Left lung (tissue), 10 donors: ENCODE measurements around the gene ECE1. TPM values are rescaled to one million over a fixed set of nuclear protein-coding genes. Genes with fewer than 3 reads are reported as not detected.
A peak's percentile ranks its signal among the peaks of the same experiment; 100 is the strongest.

Experiments
- ATAC-seq: fragments of 200-7000 bp; cut with Tn5 transposase; one replicate; pipeline ENCODE4 v1.9.1; 2020; ENCODE audit warnings: moderate library complexity
- DNase-seq, 4 donors: peaks; one replicate each; pipeline ENCODE4 v3.0.0-alpha.2; 2013 to 2020
- H3K27ac ChIP-seq, 2 donors: fragments of 200-600 bp; sonication (generic) in 1 of 2; one replicate each; pipeline versions ENCODE4 v1.5.0 to v1.8.0; 2020 to 2021
- H3K27me3 ChIP-seq, 2 donors: fragments of 200-600 bp; sonication (generic) in 1 of 2; one replicate each; pipeline versions ENCODE4 v1.5.0 to v1.8.0; 2020 to 2021
- H3K36me3 ChIP-seq, 2 donors: fragments of 200-600 bp; sonication (generic) in 1 of 2; one replicate each; pipeline versions ENCODE4 v1.5.0 to v1.8.0; 2020 to 2021
- H3K4me1 ChIP-seq, 2 donors: fragments of 200-600 bp; one replicate each; pipeline ENCODE4 v1.8.0; 2021
- H3K4me3 ChIP-seq, 2 donors: fragments of 200-600 bp; sonication (generic) in 1 of 2; one replicate each; pipeline versions ENCODE4 v1.5.0 to v1.8.0; 2020 to 2021; ENCODE audit warnings: mild to moderate bottlenecking in 1 of 2
- H3K9me3 ChIP-seq, 2 donors: fragments of 200-600 bp; sonication (generic) in 1 of 2; one replicate each; pipeline versions ENCODE4 v1.5.0 to v1.8.0; 2020 to 2021
- CTCF ChIP-seq, 2 donors: fragments of 200-600 bp; sonication (generic) in 1 of 2; IDR thresholded peaks; one replicate each; pipeline versions ENCODE4 v1.5.0 to v1.8.0; 2021; ENCODE audit warnings: antibody characterized with exemption in 2 of 2
- intact Hi-C, 2 donors: fragments of 100-400 bp; cut with DNase I; formaldehyde crosslinking; loops; one replicate each; pipeline versions ENCODE4 v1.11.2 to v1.14.2; 2022
- polyA plus RNA-seq, 6 donors: library from polyadenylated mRNA; unstranded; fragments of 120-200 nt; gene quantifications; one replicate each; pipeline ENCODE4 v1.2.1, GENCODE V29; 2013; ENCODE audit not compliant: insufficient read length in 6 of 6
- total RNA-seq, 2 donors: library from RNA; stranded (reverse); fragmentation: NEBNext Ultra II Directional; extraction: Animal tissue kit (Norgen Biotek cat#: 25700); gene quantifications; one replicate each; pipeline ENCODE4 v1.2.1, GENCODE V29; 2021
- donor health status: DM: no; HTN: yes; CAD: no.
- donor health status: DM: no; HTN: no; CAD: no.

ECE1 gene
- total and polyA plus RNA-seq, 8 donors = 76.7 to 107 (median 83.3) TPM

DNA sequence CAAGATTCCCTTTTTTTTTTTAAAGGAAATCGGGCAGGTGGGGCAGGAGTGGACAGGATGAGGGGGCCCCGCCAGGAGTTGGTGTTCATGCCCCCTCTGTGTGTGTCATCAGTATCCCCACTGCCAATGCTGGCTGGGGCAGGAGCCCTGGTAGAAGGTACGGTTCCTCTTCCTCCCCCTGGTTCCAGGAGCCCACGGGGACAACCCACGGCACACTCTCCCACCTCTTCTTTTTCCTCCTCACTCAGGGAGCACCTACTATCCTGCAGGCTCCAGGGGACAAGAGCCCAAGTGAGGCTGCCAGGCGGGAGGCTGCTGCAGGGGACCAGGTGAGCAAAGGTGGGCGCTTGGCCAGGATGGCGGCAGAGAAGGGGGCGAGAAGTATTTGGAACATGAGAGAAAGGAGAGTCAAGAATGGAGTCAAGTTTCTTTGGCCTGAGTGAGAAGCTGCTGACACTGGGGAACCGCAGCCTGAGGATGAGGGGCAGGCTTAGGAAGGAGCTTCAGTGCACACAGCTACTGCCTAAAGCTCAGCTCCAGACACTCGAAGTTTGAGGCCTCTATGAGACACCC, 26.5 kb downstream of the ECE1 start:
- DNase-seq (no peak), ATAC-seq (no peak)
- Histone ChIP-seq H3K36me3 (peaks cover 0 to 51% of the 10 kb centered on the region in 2 donors), H3K27ac (peak overlapping the region; percentile 75 to 79), H3K4me3 (no peak overlapping the region), H3K9me3 (no peaks in the 10 kb centered on the region), H3K27me3 (no peaks in the 10 kb centered on the region), H3K4me1 (peaks cover 24 to 70% of the 10 kb centered on the region in 2 donors)
- no peak for TF ChIP-seq CTCF (IDR thresholded peaks at IDR 0.05)
- intact Hi-C loops = loop anchor here (10.0 kb wide), 2 partner anchors 71 to 101 kb away; no protein-coding TSS in a partner anchor

DNA sequence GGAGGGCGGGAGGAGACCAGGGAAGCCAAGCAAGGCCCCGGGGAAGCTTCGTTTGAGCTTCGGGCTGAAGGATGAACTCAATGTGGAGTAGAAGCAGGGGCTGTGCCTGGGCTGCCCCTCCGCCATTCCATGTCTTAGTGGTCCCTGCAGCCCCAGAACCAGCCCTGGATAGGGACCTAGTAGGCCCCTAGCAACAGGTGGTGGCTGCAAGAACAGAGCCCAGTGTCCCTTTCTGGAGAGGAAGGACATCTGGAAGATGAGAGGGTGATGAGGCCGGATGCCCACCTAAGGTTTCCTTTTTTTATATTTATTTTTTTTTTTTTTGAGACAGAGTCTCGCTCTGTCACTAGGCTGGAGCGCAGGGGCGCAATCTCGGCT, 27.2 kb downstream of the ECE1 start:
- DNase-seq (no peak), ATAC-seq (no peak)
- Histone ChIP-seq H3K4me3 (no peak overlapping the region), H3K36me3 (peaks cover 0 to 51% of the 10 kb centered on the region in 2 donors), H3K27ac (peak overlapping the region; percentile 75 to 79), H3K9me3 (no peaks in the 10 kb centered on the region), H3K27me3 (no peaks in the 10 kb centered on the region), H3K4me1 (peaks cover 24 to 63% of the 10 kb centered on the region in 2 donors)
- intact Hi-C loops = loop anchor here (10.0 kb wide), 2 partner anchors 72 to 102 kb away; no protein-coding TSS in a partner anchor
- no peak for TF ChIP-seq CTCF (IDR thresholded peaks at IDR 0.05)

GRCh38 chr1:21262293-21263051, 27.8 kb downstream of the ECE1 start:
- Histone ChIP-seq H3K9me3 (no peaks in the 10 kb centered on the region), H3K27me3 (no peaks in the 10 kb centered on the region), H3K4me1 (peaks cover 24 to 58% of the 10 kb centered on the region in 2 donors), H3K36me3 (peaks cover 0 to 51% of the 10 kb centered on the region in 2 donors), H3K27ac (peak overlapping the region; percentile 75 to 79), H3K4me3 (no peak overlapping the region)
- no peak for TF ChIP-seq CTCF (IDR thresholded peaks at IDR 0.05)
- intact Hi-C loops = loop anchor here (10.0 kb wide), 2 partner anchors 72 to 102 kb away; no protein-coding TSS in a partner anchor
- ATAC-seq (peak; percentile 37), DNase-seq (no peak)

GRCh38 chr1:21261551-21262292, 28.5 kb downstream of the ECE1 start:
- Histone ChIP-seq H3K27me3 (no peaks in the 10 kb centered on the region), H3K27ac (peak overlapping the region; percentile 75 to 79), H3K9me3 (no peaks in the 10 kb centered on the region), H3K4me1 (peaks cover 24 to 58% of the 10 kb centered on the region in 2 donors), H3K36me3 (peaks cover 0 to 52% of the 10 kb centered on the region in 2 donors), H3K4me3 (peak overlapping the region in 1 of 2 donors; percentile 8)
- DNase-seq (peak in 2 of 4 donors; percentile 58 to 71), ATAC-seq (peak; percentile 76)
- intact Hi-C loops = loop anchor here (10.0 kb wide), 2 partner anchors 73 to 103 kb away; no protein-coding TSS in a partner anchor
- TF ChIP-seq CTCF (IDR thresholded peaks at IDR 0.05) = no peak
